Chondrocyte (in vitro differentiated cells): ENCODE results near the gene CDK19. TPM values are rescaled to one million over a fixed set of nuclear protein-coding genes. Genes with fewer than 3 reads are reported as not detected.

Experiments
- DNase-seq: peaks from one replicate; pipeline ENCODE4 v3.0.0; 2021; ENCODE audit warnings: mixed read lengths, low spot score
- H3K27ac Mint-ChIP-seq: one replicate; pipeline ENCODE4 v1.8.0; 2021; ENCODE audit warnings: mild to moderate bottlenecking, moderate library complexity, mixed read lengths; ENCODE audit not compliant: unreplicated experiment
- H3K27me3 Mint-ChIP-seq: 2 replicates; pipeline ENCODE4 v1.8.0; 2021; ENCODE audit warnings: low read depth, mixed read lengths
- H3K36me3 Mint-ChIP-seq: 2 replicates; pipeline ENCODE4 v1.8.0; 2021; ENCODE audit warnings: low read depth, mixed read lengths
- H3K4me1 Mint-ChIP-seq: 2 replicates; pipeline ENCODE4 v1.8.0; 2021; ENCODE audit warnings: low read depth, mild to moderate bottlenecking, mixed read lengths
- H3K4me3 Mint-ChIP-seq: one replicate; pipeline ENCODE4 v1.8.0; 2021; ENCODE audit warnings: mild to moderate bottlenecking, moderate library complexity, mixed read lengths; ENCODE audit not compliant: unreplicated experiment
- H3K9me3 Mint-ChIP-seq: 2 replicates; pipeline ENCODE4 v1.8.0; 2021; ENCODE audit warnings: low read depth, mixed read lengths
- total RNA-seq: library from RNA; stranded (reverse); gene quantifications from 3 replicates; pipeline ENCODE4 v1.2.1, GENCODE V29; 2021
- TF ChIP-seq, protein P1 (sequence below): fragments of 200-600 bp; sonication (generic); IDR thresholded peaks from 2 replicates; pipeline ENCODE4 v1.5.0; 2021; ENCODE audit warnings: antibody characterized with exemption, mild to moderate bottlenecking, moderate library complexity

CDK19 gene
- total RNA-seq, 1 donor from 2014 or later, result 21.6 TPM

DNA sequence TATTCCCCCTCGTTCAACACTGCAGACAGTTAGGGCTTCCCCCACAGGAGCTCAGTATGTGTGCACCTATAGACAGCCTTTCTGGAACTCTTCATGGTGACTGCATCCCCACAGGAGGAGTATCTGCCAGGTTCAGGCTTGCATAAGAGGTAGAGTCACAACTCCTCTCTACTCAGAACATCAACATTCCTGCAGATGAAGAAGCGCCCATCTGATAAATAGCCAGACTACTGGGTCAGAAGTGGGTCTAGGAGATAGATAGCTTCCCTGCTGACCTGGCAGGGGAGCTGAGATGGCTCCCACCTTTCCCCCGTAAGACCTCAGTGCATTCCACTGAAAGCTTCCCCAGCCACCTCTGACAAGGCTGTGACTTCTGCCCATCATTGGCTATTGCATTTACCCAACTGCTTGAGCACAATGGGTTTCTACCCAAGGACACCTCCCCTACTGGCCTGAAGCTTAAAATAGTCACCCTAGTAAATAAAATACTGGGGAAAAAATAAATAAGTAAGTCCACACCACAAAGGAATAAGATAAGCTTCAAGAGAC, 125.1 kb downstream of the CDK19 start:
- no peaks in the 10 kb centered on the region for H3K9me3 Mint-ChIP-seq
- H3K4me3 Mint-ChIP-seq, result no peak overlapping the region
- H3K4me1 Mint-ChIP-seq, result no peaks in the 10 kb centered on the region
- no peak overlapping the region for H3K27ac Mint-ChIP-seq
- TF ChIP-seq, protein P1, sequence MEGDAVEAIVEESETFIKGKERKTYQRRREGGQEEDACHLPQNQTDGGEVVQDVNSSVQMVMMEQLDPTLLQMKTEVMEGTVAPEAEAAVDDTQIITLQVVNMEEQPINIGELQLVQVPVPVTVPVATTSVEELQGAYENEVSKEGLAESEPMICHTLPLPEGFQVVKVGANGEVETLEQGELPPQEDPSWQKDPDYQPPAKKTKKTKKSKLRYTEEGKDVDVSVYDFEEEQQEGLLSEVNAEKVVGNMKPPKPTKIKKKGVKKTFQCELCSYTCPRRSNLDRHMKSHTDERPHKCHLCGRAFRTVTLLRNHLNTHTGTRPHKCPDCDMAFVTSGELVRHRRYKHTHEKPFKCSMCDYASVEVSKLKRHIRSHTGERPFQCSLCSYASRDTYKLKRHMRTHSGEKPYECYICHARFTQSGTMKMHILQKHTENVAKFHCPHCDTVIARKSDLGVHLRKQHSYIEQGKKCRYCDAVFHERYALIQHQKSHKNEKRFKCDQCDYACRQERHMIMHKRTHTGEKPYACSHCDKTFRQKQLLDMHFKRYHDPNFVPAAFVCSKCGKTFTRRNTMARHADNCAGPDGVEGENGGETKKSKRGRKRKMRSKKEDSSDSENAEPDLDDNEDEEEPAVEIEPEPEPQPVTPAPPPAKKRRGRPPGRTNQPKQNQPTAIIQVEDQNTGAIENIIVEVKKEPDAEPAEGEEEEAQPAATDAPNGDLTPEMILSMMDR, result no peak
- no peaks in the 10 kb centered on the region for H3K36me3 Mint-ChIP-seq
- DNase-seq, result no peak
- H3K27me3 Mint-ChIP-seq, result no peaks in the 10 kb centered on the region

DNA sequence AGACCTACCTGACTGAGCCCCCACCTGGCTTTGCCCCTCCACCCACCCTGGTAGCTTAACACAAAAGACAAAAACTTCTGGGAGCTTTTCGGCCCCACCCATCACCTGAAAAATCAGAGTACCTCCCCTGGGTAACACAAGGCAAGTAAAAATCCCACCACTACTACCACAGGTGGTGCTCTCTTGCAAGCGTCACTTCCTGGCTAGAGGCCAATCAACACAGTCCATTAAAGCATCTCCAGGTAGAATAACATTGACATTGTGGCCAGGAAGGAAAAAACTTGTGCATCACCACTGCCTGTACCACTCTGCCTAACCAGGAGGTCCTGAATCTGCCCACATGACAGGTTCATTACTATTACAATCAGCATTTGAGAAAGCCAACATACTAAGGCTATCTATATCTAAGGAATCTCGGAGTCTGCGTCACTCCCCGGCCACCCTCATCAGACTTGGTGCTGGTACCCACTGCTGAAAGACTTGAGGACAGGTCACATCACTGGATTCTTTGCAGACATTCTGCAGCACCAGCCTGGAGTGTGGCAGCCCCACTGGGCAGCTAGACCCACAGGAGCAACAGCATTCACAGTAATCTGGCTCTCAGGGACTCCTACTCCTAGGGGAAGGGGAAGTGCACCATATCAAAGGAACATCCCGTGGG, 125.9 kb downstream of the CDK19 start:
- Mint-ChIP-seq H3K4me3 (no peak overlapping the region), H3K27me3 (no peaks in the 10 kb centered on the region), H3K36me3 (no peaks in the 10 kb centered on the region), H3K9me3 (no peaks in the 10 kb centered on the region), H3K27ac (no peak overlapping the region), H3K4me1 (no peaks in the 10 kb centered on the region)
- TF ChIP-seq, protein P1, result no peak
- DNase-seq, result no peak

DNA sequence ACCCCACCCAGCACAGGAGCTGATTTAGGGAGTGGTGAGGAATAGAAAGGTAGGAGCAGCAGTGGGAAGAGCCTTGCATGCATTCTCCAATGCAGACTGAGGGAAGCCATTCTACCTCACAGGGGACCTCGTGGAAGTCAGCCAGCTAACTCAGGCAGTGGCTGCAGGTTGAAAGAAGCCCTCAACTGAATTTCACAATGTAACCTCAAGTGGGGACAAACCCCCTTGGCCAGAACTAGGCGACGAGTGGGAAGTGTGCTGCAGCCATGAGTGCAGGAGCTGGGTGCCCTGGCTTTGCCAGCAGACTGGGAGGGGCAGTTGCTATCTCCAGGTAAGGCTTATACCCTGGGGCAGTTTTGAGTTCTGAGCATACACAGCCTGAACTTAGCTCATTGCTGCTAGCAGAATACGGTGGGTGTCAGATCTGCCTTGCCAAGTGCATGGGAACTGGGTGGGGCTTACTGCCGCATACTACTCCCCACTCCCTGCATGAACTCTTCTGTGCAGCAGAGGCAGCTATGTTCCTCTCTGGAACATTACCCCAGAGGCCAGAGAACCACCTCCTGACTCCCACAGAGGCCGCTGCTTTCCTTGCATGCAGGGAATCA, 126.5 kb downstream of the CDK19 start:
- Mint-ChIP-seq H3K9me3 (no peaks in the 10 kb centered on the region), H3K4me3 (no peak overlapping the region), H3K4me1 (no peaks in the 10 kb centered on the region), H3K27me3 (no peaks in the 10 kb centered on the region), H3K36me3 (no peaks in the 10 kb centered on the region), H3K27ac (no peak overlapping the region)
- TF ChIP-seq, protein P1, result no peak
- DNase-seq, result no peak

DNA sequence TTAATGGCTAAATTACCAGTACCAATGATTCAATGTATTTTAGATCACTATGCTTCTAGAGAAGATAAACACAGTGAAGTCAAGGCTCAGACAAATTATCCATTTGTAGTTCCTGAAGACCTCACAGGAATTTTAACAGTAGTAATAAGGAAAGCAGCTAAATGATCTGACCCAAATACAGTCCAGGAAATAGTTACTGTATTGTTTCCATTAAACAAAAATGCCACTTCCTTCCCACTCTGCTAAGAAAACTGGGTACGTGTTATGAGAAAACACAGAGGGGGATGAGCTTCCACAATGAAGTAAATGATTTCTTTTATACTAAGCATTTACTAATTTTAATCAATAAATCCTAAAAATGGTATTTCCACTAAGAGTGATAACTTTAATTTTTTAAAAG, 127.9 kb downstream of the CDK19 start:
- Mint-ChIP-seq H3K9me3 (no peaks in the 10 kb centered on the region), H3K36me3 (no peaks in the 10 kb centered on the region), H3K27ac (no peak overlapping the region), H3K4me3 (no peak overlapping the region), H3K4me1 (no peaks in the 10 kb centered on the region), H3K27me3 (no peaks in the 10 kb centered on the region)
- no peak for DNase-seq
- TF ChIP-seq, protein P1, result no peak

DNA sequence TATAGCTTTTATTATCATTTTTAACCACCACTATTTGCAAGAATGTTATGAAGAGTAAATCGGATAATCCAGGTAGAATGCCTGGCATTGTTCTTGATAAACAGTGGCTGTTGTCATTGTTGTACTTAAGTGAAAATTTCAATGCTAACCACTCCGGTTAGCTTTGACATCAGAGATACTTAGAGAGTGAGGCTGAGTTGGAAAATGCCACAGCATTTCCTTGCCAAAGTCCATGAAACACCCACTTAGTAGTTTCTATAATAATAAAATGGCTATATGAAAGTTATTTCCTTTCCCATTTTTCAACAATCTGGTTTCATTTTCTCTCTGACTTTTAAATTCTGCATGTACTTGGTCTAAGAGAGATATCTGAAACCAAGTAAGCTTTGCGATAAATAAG, 132.0 kb downstream of the CDK19 start:
- no peak overlapping the region for H3K4me3 Mint-ChIP-seq
- H3K27me3 Mint-ChIP-seq, result no peaks in the 10 kb centered on the region
- no peaks in the 10 kb centered on the region for H3K9me3 Mint-ChIP-seq
- no peaks in the 10 kb centered on the region for H3K36me3 Mint-ChIP-seq
- TF ChIP-seq, protein P1, result no peak
- no peak for DNase-seq
- peaks cover 10% of the 10 kb centered on the region for H3K4me1 Mint-ChIP-seq
- H3K27ac Mint-ChIP-seq, result no peak overlapping the region
